HuH-7 (cell line): ENCODE results near the gene HCLS1.
"Not testable (repeated sequence)": the region's sequence is repeated elsewhere in the genome, so short reads cannot be mapped to it uniquely, and the experiment has no call there.

ENCODE experiments used
- DNase-seq: peaks from one replicate; pipeline ENCODE4 v3.0.0; 2011; ENCODE audit warnings: low spot score

Gene HCLS1

DNA sequence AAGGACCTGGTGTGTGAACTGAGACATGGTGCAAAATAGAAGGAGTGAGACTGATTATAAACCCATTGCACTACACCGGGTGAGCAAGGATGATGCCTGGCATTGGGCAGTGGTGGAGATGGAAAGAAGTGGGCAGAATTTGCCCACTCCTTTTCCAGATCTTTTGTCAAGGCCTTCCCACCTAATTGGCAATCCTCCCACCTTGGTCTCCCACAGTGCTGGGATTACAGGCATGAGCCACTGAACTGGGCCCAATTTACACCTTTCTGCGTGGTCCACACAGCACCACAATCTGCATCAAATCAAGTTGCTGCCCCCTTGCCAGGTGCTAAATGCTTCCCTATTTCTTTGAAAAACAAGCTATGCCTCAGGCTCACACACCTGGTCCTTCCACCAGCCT, 62.1 kb downstream of the HCLS1 start:
- no peak for DNase-seq

DNA sequence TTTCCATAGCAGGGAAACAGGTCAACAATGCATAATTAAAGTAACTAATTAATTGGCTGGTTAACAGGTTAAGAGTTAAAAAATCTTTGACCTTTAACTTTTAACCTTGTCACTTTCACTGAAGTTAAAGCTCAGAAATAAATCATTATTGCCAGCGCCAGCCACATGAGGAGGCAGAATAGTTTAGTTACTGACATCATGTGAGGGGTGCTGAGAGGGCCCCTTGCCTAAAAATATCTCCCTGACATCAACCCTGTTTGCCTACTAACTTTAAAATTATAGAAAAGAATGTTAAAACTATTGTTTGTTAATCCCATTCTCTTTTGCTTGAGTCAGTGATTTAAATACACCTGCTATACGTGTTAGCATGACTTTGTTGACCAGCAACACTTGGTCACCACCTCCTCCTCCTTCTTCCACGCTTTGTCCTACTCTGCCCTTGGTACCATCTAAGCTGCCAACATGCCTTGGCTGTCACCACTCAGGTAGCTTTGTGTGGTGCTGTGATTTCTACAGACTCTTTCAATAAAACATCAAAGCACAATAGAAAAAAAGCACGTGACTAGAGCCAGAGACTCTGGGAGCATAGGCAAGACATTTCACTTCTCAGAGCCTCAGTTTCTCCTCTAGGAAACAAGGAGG, 64.8 kb downstream of the HCLS1 start:
- DNase-seq = no peak

GRCh38 chr3:121594850-121595249, 65.9 kb downstream of the HCLS1 start:
- DNase-seq = no peak

DNA sequence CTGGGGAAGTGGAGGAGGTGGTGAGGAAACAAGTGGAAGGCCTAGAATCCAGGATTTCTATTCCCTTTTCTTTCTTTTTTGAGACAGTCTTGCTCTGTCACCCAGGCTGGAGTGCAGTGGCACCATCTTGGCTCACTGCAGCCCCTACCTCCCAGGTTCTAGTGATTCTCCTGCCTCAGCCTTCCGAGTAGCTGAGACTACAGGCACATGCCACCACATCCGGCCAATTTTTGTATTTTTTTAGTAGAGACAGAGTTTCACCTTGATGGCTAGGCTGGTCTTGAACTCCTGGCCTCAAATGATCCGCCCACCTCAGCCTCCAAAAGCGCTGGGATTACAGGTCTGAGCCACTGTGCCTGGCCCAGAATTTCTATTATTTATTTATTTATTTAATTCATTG, 66.9 kb downstream of the HCLS1 start:
- not testable (repeated sequence) for DNase-seq

DNA sequence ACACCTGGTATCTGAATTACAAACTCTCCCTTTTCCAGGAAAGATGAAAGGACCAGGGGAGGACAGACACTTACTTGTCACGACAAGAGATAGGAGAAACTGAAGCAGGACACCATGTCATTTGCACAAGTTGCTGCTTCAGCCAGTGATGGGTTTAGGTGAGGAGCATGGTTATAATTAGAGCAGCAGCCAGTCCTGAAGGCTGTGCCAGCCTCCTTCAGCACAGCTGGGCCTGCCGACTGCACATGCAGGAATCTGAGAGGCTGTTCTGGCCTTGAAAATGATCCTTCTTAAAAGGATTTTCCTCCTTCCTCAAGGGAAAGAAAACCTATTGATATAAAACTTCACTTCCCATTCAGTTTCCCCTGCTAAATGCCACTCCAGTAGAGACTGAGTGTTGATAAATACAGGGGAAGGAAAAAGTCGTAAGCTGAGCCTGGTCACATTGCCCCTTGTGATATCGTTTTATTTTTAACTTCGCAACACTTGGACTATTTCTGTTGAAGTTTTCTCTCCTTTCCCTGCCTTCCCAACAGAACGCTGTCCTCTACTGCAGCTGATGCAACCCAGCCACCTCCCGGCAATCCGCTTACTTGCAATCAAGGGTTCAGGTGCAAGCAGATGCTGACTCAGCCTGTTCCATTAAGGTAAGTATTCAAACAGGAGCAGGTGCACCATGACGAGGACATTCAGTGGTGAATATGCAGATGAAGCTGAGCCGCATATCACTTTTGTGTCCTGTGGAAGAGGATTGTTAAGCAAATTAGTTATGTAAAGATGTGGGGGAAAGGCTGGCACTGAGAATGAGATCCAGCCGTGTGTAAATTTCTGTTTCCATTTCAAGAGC, 67.6 kb downstream of the HCLS1 start, which contains the start of gene FBXO40:
FBXO40 (plus strand) TSS at position 524 of the 847 bp plus-strand sequence. CDS start 27,197 bp downstream, outside the sequence.
- no peak for DNase-seq

DNA sequence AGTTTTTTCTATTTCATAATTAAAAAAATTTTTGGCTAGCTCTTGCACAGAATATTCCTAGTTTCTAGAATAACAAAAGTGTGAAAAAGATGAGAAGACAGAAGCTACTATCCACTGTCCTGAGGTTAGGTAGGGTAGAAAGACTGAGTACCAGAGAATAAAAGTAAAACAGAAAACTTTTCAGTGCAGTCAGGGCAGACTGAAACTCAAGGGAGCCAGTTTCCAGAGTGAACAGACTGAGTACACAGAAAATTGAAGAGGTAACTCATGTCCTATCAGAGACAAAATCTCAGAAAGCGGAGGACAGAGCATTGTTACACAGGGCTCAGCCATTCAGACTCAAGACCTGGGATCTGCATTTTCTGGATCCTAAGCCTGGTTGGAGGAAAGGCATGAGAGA, 76.3 kb downstream of the HCLS1 start:
- DNase-seq = no peak

GRCh38 chr3:121581691-121582090, 79.0 kb downstream of the HCLS1 start:
- DNase-seq = no peak
